ENCODE data around the gene PLCXD1. TPM values are rescaled to one million over a fixed set of nuclear protein-coding genes. Genes with fewer than 3 reads are reported as not detected.
A peak's percentile ranks its signal among the peaks of the same experiment; 100 is the strongest.
"Not testable (repeated sequence)": the region's sequence is repeated elsewhere in the genome, so short reads cannot be mapped to it uniquely, and the experiment has no call there.

PLCXD1 gene
- polyA plus RNA-seq, 3 donors from 2014 or later = 1.2 to 7.5 (median 2.8) TPM

DNA sequence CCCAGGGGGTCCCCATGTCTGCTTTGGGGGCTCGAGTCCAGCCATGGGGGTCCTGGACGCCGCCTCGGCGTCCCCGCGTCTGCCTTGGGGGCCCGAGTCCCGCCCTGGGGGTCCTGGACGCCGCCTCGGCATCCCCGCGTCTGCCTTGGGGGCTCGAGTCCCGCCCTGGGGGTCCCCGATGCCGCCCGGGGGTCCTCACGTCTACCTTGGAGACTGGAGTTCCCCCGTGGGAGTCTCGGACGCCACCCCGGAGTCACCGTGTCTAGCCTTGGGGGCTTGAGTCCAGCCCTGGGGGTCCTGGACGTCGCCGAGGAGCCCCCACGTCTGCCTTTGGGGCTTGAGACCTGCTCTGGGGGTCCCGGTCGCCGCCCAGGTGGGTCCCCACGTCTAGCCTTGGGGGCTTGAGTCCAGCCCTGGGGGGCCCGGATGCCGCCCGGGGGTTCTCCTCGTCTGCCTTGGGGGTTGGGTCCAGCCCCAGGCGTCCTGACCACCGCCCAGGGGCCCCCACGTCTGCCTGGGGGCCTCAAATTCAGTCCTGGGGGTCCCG is 38.5 kb downstream of the PLCXD1 start:
- no peak for DNase-seq
- H3K4me3 Mint-ChIP-seq = peak overlapping the region; percentile 76 to 80 (median 76)
- no peaks in the 10 kb centered on the region for H3K36me3 Mint-ChIP-seq
- H3K4me1 Mint-ChIP-seq = peaks cover 28 to 36% of the 10 kb centered on the region in 2 donors
- peak overlapping the region in 1 of 6 donors; percentile 78 for H3K27ac Mint-ChIP-seq
- peaks cover 24 to 32% (median 25%) of the 10 kb centered on the region in 3 donors for H3K27me3 Mint-ChIP-seq (ENCODE audit: low read depth in 3 of 3)
- H3K9me3 Mint-ChIP-seq = no peaks in the 10 kb centered on the region

DNA sequence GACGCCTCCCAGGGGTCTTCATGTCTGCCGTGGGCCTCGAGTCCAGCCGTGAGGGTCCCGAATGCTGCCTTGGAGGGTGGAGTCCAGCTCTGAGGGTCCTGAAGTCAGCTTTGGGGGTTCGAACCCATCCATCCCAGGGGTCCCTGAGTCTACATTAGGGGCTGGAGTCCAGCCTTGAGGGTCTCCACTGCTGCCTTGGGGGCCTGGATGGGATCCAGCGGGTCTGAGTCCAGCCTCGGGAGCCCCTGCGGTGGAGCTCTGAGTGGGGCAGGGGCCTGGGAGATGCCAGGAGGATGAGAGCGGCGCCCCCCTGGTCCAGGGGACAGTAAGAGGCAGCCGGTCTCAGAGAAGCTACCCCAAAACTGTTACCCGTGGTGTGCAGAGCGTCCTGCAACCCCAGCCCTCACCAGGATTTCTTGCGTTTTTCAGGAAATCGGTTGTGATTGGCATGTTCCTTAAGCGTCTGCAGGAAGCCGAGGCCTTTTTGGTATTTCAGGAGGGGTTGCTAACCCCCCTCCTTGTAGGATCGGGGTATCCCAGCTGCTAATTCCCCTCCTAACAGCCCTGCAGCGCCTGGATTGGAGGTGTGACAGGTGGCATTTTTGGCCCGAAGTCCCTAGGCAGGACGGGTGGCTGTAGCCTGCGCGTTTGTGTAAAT is 39.1 kb downstream of the PLCXD1 start:
- no peak for DNase-seq

DNA sequence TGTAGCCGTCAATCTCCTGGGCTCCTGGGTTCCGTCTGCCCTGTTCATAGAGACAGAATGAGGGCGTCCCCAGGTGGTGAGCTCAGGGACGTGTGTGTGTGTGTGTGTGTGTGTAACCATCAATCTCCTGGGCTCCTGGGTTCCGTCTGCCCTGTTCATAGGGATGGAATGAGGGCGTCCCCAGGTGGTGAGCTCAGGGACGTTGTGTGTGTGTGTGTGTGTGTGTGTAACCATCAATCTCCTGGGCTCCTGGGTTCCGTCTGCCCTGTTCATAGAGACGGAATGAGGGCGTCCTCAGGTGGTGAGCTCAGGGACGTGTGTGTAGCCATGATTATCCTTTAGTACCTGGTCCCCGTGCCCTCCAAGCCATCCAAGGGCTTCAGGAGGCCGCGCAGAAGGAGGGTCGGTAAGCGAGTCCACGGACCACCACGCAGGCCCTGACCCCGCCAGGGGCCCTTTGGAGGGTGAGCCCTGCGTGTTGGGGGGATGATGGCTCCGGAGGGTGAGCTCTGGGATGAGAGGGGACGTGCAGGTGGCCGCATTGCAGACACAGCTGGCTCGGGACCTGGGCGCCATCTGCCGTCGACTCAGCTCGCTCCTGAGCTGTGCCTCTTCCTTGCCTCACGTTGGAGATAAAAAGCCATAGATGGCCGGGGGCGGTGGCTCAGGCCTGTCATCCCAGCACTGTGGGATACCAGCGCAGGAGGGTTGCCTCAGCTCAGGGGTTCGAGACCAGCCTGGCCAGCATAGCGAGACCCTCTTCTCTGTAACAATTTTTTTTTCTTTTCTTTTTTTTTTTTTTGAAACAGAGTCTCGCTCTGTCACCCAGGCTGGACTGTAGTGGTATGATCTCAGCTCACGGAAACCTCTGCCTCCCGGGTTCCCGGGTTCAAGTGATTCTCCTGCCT is 42.8 kb downstream of the PLCXD1 start:
- peak overlapping the region in 4 of 6 donors; percentile 92 to 97 (median 94) for H3K27ac Mint-ChIP-seq
- no peak for DNase-seq
- peaks cover 22 to 30% of the 10 kb centered on the region in 2 donors for H3K4me1 Mint-ChIP-seq
- H3K4me3 Mint-ChIP-seq = peak overlapping the region in 2 of 5 donors; percentile 64 to 88
- H3K27me3 Mint-ChIP-seq (ENCODE audit: low read depth in 3 of 3) = peaks cover 15 to 21% (median 16%) of the 10 kb centered on the region in 3 donors
- no peaks in the 10 kb centered on the region for H3K36me3 Mint-ChIP-seq
- H3K9me3 Mint-ChIP-seq = no peaks in the 10 kb centered on the region

More for the DNA sequence above, 39.1 kb downstream of the PLCXD1 start:
- no peaks in the 10 kb centered on the region for H3K9me3 Mint-ChIP-seq
- peak overlapping the region in 5 of 6 donors; percentile 40 to 78 (median 51) for H3K27ac Mint-ChIP-seq
- H3K36me3 Mint-ChIP-seq = no peaks in the 10 kb centered on the region
- peaks cover 28 to 39% of the 10 kb centered on the region in 2 donors for H3K4me1 Mint-ChIP-seq
- H3K27me3 Mint-ChIP-seq (ENCODE audit: low read depth in 3 of 3) = peaks cover 24 to 30% (median 25%) of the 10 kb centered on the region in 3 donors
- H3K4me3 Mint-ChIP-seq = peak overlapping the region; percentile 76 to 80 (median 76)

DNA sequence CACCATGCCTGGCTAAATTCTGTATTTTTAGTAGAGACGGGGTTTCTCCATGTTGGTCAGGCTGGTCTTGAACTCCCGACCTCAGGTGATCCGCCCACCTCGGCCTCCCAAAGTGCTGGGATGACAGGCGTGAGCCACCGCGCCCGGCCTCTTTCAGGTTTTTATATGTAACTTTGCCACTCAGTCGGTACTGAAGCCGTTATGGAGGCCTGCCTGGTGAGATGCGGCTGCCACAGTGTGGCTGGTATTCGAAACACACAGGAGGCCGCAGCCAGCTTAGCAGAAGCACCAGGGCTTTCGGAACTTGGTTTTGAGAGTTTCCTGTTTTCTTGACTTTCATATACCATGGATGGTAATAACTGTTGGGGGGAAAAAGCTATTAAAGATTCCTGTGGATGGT is 43.5 kb downstream of the PLCXD1 start:
- not testable (repeated sequence) for DNase-seq, H3K27ac Mint-ChIP-seq, H3K36me3 Mint-ChIP-seq, H3K9me3 Mint-ChIP-seq
- peak overlapping the region in 1 of 5 donors; percentile 23 for H3K4me3 Mint-ChIP-seq
- H3K4me1 Mint-ChIP-seq = peaks cover 22 to 30% of the 10 kb centered on the region in 2 donors
- H3K27me3 Mint-ChIP-seq (ENCODE audit: low read depth in 3 of 3) = peaks cover 16 to 20% (median 17%) of the 10 kb centered on the region in 3 donors

DNA sequence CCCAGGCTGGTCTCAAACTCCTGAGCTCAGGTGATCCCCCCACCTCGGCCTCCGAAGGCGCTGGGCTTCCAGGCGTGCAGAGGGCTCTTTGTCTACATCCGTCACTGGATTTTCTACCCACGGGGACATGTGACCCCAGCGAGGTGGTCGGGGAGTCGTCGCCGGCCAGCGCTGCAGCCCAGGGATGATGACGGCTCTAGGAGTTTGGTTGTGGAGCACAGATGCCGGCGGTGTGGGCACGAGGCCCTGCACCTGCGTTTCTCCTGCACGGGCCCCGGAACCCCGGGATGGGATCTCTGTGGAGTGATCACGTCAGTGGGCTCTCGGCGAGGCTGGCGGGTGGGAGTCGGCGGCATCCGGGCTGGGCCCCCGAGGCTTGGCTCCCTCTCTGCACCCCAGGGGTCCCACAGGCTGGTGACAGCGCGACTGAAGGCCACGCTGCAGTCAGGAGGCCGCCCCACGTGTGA is 46.5 kb downstream of the PLCXD1 start:
- DNase-seq = no peak
- H3K27ac Mint-ChIP-seq = no peak overlapping the region
- peaks cover 10 to 20% of the 10 kb centered on the region in 2 donors for H3K4me1 Mint-ChIP-seq
- no peaks in the 10 kb centered on the region for H3K9me3 Mint-ChIP-seq
- H3K27me3 Mint-ChIP-seq (ENCODE audit: low read depth in 3 of 3) = peaks cover 8 to 12% (median 10%) of the 10 kb centered on the region in 3 donors
- no peak overlapping the region for H3K4me3 Mint-ChIP-seq
- no peaks in the 10 kb centered on the region for H3K36me3 Mint-ChIP-seq

DNA sequence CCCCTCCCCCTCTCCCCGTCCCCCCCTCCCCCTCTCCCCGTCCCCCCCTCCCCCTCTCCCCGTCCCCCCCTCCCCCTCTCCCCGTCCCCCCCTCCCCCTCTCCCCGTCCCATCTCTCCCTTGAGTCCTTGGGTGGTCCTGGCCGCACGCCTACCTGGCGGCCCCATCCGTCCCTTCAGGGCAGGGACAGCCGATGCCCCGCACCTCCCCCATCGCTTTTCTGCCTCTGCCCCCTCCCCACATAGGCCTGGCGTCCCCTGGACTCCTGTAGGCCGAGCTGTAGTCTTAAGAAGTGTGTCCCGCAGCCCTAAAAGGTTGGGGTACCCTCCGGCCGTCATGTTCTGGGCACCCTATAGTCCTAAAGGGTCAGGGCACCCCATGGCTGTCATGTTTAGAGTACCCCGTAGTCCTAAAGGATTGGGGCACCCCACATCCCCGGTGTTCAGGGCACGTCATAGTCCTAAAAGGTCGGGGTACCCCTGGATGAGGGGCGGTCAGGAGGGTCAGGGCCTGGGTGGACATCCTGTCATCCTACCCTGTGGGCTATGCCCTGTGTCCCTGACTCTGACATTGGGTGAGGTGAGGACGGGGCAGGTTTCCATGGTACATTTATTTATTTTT is 48.2 kb downstream of the PLCXD1 start:
- Mint-ChIP-seq H3K4me1 (peaks cover 0 to 4% of the 10 kb centered on the region in 2 donors), H3K9me3 (no peaks in the 10 kb centered on the region), H3K4me3 (no peak overlapping the region), H3K36me3 (no peaks in the 10 kb centered on the region), H3K27me3 (ENCODE audit: low read depth in 3 of 3) (peaks cover 0 to 4% (median 3%) of the 10 kb centered on the region in 3 donors), H3K27ac (no peak overlapping the region)
- DNase-seq = no peak

DNA sequence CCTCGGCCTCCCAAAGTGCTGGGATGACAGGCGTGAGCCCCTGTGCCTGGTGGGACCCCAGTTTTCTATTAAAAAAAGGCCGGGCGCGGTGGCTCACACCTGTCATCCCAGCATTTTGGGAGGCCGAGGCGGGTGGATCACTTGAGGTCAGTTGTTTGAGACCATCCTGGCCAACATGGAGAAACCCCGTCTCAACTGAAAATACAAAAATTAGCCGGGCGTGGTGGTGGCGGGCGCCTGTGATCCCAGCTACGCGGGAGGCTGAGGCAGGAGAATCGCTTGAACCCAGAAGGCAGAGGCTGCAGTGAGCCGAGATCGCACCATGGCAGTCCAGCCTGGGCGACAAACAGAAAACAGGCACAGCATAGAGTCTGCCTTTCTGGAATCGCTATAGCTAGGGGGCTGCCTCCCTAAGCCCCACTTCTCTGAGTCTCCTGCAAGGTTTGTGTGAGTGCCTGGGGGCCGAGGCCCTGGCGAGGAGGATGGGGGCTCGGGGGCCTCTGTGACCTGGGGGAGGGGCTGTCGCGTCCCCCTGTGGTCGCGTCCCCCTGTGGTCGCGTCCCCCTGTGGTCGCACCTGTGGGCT is 49.1 kb downstream of the PLCXD1 start:
- not testable (repeated sequence) for H3K4me3 Mint-ChIP-seq; H3K27me3 Mint-ChIP-seq (ENCODE audit: low read depth in 3 of 3); H3K9me3 Mint-ChIP-seq; H3K27ac Mint-ChIP-seq; DNase-seq; H3K36me3 Mint-ChIP-seq; H3K4me1 Mint-ChIP-seq

DNA sequence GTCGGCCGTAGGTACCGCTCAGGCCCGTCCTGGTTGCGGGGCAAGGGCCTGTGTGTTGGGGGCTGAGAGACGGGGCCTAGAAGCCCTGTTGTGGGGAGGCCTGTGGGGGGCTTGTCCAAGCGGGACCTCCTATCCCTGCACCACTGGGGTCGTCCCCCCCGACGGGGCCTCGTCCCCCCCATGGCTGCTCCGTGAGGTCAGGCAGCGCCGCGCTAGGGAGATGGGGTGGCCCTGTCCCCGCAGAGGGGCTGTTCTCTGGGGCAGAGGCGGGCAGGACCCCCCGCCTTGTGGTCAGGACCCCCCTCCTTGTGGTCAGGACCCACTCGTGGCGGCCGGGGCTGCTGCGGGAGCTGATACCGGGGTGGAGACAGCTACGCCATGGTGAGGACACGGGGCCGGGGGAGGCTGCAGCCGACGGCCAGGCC is 49.6 kb downstream of the PLCXD1 start:
- Mint-ChIP-seq H3K4me3 (no peak overlapping the region), H3K9me3 (no peaks in the 10 kb centered on the region), H3K4me1 (peaks cover 0 to 1% of the 10 kb centered on the region in 2 donors), H3K27ac (no peak overlapping the region), H3K36me3 (no peaks in the 10 kb centered on the region), H3K27me3 (ENCODE audit: low read depth in 3 of 3) (peaks cover 0 to 4% (median 3%) of the 10 kb centered on the region in 3 donors)
- no peak for DNase-seq

DNA sequence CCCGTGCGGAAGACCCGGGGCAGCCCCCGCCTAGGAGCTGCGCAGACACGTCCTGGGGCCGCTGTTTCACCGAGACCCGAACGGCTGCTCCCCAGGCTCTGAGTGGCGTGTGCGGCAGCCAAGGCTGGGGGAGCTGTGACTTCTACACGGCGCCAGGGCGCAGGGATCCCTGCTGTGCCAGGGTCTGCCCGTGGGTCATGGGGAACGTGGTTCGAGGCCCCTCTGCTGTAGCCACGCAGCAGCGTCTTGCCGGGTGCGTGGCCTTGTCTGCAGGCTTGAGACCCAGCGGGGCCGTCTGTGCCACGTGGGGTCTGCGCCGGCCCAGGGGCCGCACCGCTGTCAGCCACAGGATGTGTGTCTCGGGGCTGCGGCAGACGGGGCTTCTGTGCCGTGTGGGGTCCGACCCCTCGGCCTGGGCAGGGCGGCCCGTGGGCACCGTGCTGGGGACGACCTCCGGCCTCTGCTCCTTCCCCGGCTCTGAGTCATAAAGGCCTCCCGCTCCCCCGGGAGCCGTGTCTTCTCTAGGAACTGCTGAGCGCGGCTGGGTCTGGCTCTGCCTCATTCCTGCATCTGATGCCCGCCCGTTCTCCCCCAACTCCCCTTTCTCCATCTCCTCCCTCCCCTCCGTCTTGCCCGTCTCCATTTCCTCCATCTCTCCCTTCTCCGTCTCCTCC is 50.1 kb downstream of the PLCXD1 start:
- H3K9me3 Mint-ChIP-seq = no peaks in the 10 kb centered on the region
- peaks cover 1 to 3% of the 10 kb centered on the region in 2 donors for H3K4me1 Mint-ChIP-seq
- H3K4me3 Mint-ChIP-seq = peak overlapping the region in 1 of 5 donors; percentile 17
- DNase-seq = no peak
- H3K36me3 Mint-ChIP-seq = peaks cover 2 to 3% (median 3%) of the 10 kb centered on the region in 3 donors
- H3K27ac Mint-ChIP-seq = no peak overlapping the region
- peaks cover 0 to 4% (median 3%) of the 10 kb centered on the region in 3 donors for H3K27me3 Mint-ChIP-seq (ENCODE audit: low read depth in 3 of 3)

DNA sequence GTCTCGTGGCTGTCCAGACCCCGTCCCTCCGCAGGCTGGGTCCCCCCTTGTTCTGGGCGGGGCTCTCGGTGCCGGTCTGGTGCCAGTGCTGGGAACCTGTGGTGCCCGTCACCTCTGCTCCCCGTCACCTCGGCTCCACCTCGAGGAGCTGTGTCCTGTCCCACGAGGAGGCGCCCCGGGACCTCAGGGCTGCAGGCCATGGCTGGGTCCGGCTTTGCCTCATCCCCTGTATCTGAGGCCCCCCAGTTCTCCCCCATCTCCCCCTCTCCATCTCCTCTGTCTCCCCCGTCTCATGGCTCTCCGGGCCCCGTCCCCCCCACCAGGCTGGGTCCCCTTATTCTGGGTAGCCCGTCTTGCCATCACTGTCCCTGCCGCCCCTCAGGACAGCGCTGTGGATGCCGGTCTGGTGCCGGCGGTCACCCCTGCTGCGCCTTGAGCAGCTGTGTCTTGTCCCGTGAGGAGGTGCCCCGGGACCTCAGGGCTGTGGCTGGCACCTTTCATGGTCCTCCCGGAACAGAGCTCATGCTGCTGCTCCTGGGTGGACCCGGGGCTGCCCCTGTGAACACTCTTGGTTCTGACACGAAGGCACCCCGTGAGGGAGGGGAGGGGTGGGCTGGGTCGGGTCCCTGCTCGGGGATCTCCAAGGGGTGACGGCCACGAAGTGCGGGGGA is 50.8 kb downstream of the PLCXD1 start:
- Mint-ChIP-seq H3K4me1 (peaks cover 1 to 6% of the 10 kb centered on the region in 2 donors), H3K27ac (no peak overlapping the region), H3K36me3 (peaks cover 7 to 8% (median 7%) of the 10 kb centered on the region in 3 donors), H3K27me3 (ENCODE audit: low read depth in 3 of 3) (peaks cover 0 to 6% (median 4%) of the 10 kb centered on the region in 3 donors), H3K4me3 (peak overlapping the region in 1 of 5 donors; percentile 17), H3K9me3 (no peaks in the 10 kb centered on the region)
- no peak for DNase-seq

DNA sequence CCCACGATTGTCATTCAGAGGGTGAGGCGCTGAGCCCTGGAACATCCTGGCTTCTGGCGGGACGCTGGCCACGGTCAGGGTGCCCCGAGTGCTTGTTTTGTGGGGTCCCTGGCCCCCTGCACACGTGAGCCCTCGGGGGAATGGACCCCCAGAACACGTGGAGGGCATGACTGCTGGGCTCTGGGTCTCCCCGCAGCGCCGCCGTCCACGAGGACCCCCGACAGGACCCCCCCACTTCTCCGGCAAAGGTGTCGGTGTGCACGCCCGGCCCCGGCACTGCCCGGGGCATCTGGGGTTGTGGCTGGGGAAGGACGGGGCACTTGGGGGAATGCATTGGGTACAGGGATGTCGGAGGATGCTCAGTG is 51.3 kb downstream of the PLCXD1 start:
- Mint-ChIP-seq H3K9me3 (no peaks in the 10 kb centered on the region), H3K4me3 (no peak overlapping the region), H3K4me1 (peaks cover 1 to 6% of the 10 kb centered on the region in 2 donors), H3K36me3 (peaks cover 7 to 11% (median 11%) of the 10 kb centered on the region in 3 donors), H3K27me3 (ENCODE audit: low read depth in 3 of 3) (peaks cover 0 to 6% (median 0%) of the 10 kb centered on the region in 3 donors), H3K27ac (no peak overlapping the region)
- DNase-seq = no peak

DNA sequence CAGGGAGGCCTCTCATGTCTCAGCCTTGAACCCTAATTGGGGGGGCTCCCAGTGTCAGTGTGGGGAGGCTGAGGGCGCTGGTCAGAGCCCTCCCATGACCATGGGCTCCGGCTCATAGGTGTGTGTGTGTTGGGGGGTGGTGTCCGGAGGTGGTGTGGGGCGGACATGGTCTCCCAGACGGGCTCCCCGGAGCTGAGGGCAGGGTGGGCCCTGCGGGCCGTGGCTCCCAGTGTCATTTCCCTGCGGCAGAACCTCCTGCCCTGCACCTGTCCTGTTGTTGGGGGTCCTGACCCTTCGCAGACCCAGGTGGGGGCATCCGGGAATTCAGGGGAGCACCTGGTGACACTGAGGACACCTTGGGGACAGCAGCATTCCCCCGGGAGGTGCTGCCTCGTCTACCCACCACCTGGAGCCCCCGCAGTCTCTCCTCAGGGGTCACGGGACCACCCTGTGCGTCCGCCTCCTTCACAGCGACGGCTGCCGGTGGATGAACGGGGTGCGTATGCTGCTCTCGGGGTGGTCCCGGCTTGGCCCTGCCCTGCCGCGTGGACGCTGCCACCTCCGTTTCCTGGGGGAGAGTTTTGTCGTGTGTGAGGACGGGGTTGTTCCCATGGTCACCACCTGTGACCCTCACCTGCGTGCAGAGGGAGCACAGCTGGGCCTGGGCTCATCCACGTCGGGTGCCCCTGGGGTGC is 51.9 kb downstream of the PLCXD1 start:
- peaks cover 7 to 13% (median 11%) of the 10 kb centered on the region in 3 donors for H3K36me3 Mint-ChIP-seq
- no peak overlapping the region for H3K4me3 Mint-ChIP-seq
- H3K27ac Mint-ChIP-seq = no peak overlapping the region
- no peak for DNase-seq
- H3K4me1 Mint-ChIP-seq = peaks cover 1 to 6% of the 10 kb centered on the region in 2 donors
- peaks cover 0 to 6% (median 0%) of the 10 kb centered on the region in 3 donors for H3K27me3 Mint-ChIP-seq (ENCODE audit: low read depth in 3 of 3)
- H3K9me3 Mint-ChIP-seq = no peaks in the 10 kb centered on the region

Measured in immature natural killer cell (primary cell).